Colonic mucosa (tissue), 4 donors: ENCODE results near the gene PPIA. TPM values are rescaled to one million over a fixed set of nuclear protein-coding genes. Genes with fewer than 3 reads are reported as not detected.

Experiments
- DNase-seq: peaks from one replicate; pipeline ENCODE4 v3.0.0-alpha.2; 2020
- H3K27ac ChIP-seq: fragments of 200-600 bp; one replicate; pipeline ENCODE4 v1.8.0; 2021
- H3K27me3 ChIP-seq: fragments of 200-600 bp; one replicate; pipeline ENCODE4 v1.8.0; 2021
- H3K36me3 ChIP-seq: fragments of 200-600 bp; one replicate; pipeline ENCODE4 v1.8.0; 2021
- H3K4me1 ChIP-seq: fragments of 200-600 bp; one replicate; pipeline ENCODE4 v1.8.0; 2021; ENCODE audit warnings: mild to moderate bottlenecking
- H3K4me3 ChIP-seq: fragments of 200-600 bp; one replicate; pipeline ENCODE4 v1.8.0; 2021
- H3K9ac ChIP-seq, 2 donors: one replicate each; pipeline ENCODE4 v1.7.0; 2013; ENCODE audit warnings: control low read depth in 2 of 2, low read depth in 2 of 2, low read length in 2 of 2
- H3K9me3 ChIP-seq: fragments of 200-600 bp; one replicate; pipeline ENCODE4 v1.8.0; 2021
- CTCF ChIP-seq: fragments of 200-600 bp; IDR thresholded peaks from one replicate; pipeline ENCODE4 v1.8.0; 2022; ENCODE audit warnings: antibody characterized with exemption, mild to moderate bottlenecking
- intact Hi-C: fragments of 100-400 bp; cut with DNase I; formaldehyde crosslinking; loops from one replicate; pipeline ENCODE4 v1.14.1; 2022
- total RNA-seq, 2 donors: library from RNA; stranded (reverse); fragmentation: NEBNext Ultra II Directional in 1 of 2; extraction: Animal tissue kit (Norgen Biotek cat#: 25700) in 1 of 2; gene quantifications; one replicate each; pipeline ENCODE4 v1.2.1, GENCODE V29; 2021
- donor health status: healthy.
- donor health status: DM: no; HTN: no; CAD: no.
- donor health status: DM: no; HTN: no; CAD: no.

The PPIA gene
- total RNA-seq, 2 donors from 2014 or later = 1,435 to 2,110 TPM

- Histone ChIP-seq H3K9ac (no peak overlapping the region), H3K27ac (no peak overlapping the region), H3K4me1 (peaks cover 4% of the 10 kb centered on the region), H3K9me3 (no peaks in the 10 kb centered on the region), H3K4me3 (no peak overlapping the region), H3K27me3 (no peaks in the 10 kb centered on the region), H3K36me3 (peaks cover 12% of the 10 kb centered on the region)
- intact Hi-C loops = no loop called here
- no peak for DNase-seq
- no peak for TF ChIP-seq CTCF
Measured at GRCh38 chr7:44757311-44757710, 39.2 kb upstream of the PPIA start.

- Histone ChIP-seq H3K9me3 (no peaks in the 10 kb centered on the region), H3K4me3 (no peak overlapping the region), H3K27me3 (no peaks in the 10 kb centered on the region), H3K4me1 (peaks cover 5% of the 10 kb centered on the region), H3K9ac (no peak overlapping the region), H3K27ac (no peak overlapping the region), H3K36me3 (peaks cover 12% of the 10 kb centered on the region)
- no peak for TF ChIP-seq CTCF
- DNase-seq = no peak
- intact Hi-C loops = no loop called here
Measured at GRCh38 chr7:44757739-44758138, 38.7 kb upstream of the PPIA start.

DNA sequence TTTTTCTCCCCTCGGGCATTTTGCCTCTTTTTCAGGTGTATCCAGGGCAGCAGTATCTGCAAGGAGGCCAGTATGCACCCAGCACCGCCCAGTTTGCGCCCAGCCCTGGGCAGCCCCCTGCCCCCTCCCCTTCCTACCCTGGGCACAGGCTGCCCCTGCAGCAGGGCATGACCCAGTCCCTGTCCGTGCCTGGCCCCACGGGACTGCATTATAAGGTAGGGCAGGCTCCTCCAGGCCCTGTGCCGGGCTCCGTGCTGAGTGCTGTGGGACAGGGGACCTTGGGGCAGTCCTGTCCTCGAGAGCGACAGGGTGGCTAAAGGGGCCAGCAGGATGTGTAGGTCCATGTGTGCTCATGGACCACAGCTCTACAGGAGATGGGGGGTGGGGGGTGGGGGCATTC lies 37.2 kb upstream of the PPIA start:
- H3K4me1 ChIP-seq = peaks cover 5% of the 10 kb centered on the region
- peaks cover 26% of the 10 kb centered on the region for H3K36me3 ChIP-seq
- no peak for TF ChIP-seq CTCF
- no peaks in the 10 kb centered on the region for H3K27me3 ChIP-seq
- no peak overlapping the region for H3K27ac ChIP-seq
- H3K9me3 ChIP-seq = no peaks in the 10 kb centered on the region
- H3K4me3 ChIP-seq = no peak overlapping the region
- intact Hi-C loops = no loop called here
- no peak overlapping the region for H3K9ac ChIP-seq
- DNase-seq = no peak

DNA sequence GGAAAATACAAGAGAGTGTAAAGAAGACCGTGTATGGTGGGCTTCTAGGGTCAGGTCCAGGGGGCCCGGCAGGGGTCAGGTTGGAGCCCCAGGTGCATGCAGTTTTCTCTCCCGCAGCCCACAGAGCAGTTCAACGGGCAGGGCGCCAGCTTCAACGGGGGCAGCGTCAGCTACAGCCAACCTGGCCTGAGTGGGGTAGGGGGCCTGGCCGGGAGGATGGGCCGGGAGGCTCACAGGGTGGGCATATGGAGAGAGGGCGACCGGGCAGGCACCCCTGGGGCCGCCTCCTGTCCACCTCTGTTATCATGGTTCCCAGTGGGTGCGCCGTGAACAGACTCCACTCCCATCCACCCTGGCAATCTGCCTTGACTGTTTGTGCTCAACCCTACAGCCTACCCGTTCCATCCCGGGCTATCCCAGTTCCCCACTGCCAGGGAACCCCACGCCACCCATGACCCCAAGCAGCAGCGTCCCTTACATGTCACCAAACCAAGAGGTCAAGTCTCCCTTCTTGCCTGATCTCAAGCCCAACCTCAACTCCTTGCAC lies 36.4 kb upstream of the PPIA start:
- peaks cover 5% of the 10 kb centered on the region for H3K4me1 ChIP-seq
- intact Hi-C loops = loop anchor here (10.0 kb wide), 1 partner anchor 165 kb away; no protein-coding TSS in a partner anchor
- TF ChIP-seq CTCF = no peak
- H3K27ac ChIP-seq = no peak overlapping the region
- H3K27me3 ChIP-seq = no peaks in the 10 kb centered on the region
- H3K4me3 ChIP-seq = no peak overlapping the region
- no peak overlapping the region for H3K9ac ChIP-seq
- no peak for DNase-seq
- no peaks in the 10 kb centered on the region for H3K9me3 ChIP-seq
- H3K36me3 ChIP-seq = peaks cover 35% of the 10 kb centered on the region

GRCh38 chr7:44761207-44762161 lies 35.0 kb upstream of the PPIA start:
- Histone ChIP-seq H3K36me3 (peaks cover 33% of the 10 kb centered on the region), H3K4me3 (no peak overlapping the region), H3K9me3 (no peaks in the 10 kb centered on the region), H3K27me3 (no peaks in the 10 kb centered on the region), H3K9ac (no peak overlapping the region), H3K4me1 (peaks cover 5% of the 10 kb centered on the region), H3K27ac (no peak overlapping the region)
- TF ChIP-seq CTCF = no peak
- DNase-seq = peak; percentile 90
- intact Hi-C loops = loop anchor here (10.0 kb wide), 1 partner anchor 167 kb away; no protein-coding TSS in a partner anchor
